MM.1S (cell line): Measurements from ENCODE around the gene ZNHIT2.

Experiments
- DNase-seq: peaks from one replicate; pipeline ENCODE4 v3.0.0-alpha.2; 2015
- H2AFZ ChIP-seq: fragments of 300-600 bp; sonication (generic); 2 replicates; pipeline ENCODE4 v1.6.0; 2016; ENCODE audit warnings: antibody characterized with exemption, low read length
- H3F3A ChIP-seq: fragments of 300-600 bp; sonication (generic); 2 replicates; pipeline ENCODE4 v1.6.1; 2016; ENCODE audit warnings: mild to moderate bottlenecking, antibody characterized with exemption, low read length, moderate library complexity, mixed read lengths; ENCODE audit not compliant: insufficient read depth
- H3K27ac ChIP-seq: fragments of 300-600 bp; sonication (generic); 2 replicates; pipeline ENCODE4 v1.5.1; 2016; ENCODE audit warnings: mild to moderate bottlenecking, low read length
- H3K27me3 ChIP-seq: fragments of 300-600 bp; sonication (generic); replicated peaks from 2 replicates; pipeline ENCODE4 v1.6.0; 2016; ENCODE audit warnings: low read length; ENCODE audit not compliant: insufficient read depth
- H3K36me3 ChIP-seq: fragments of 300-600 bp; sonication (generic); replicated peaks from 2 replicates; pipeline ENCODE4 v1.6.1; 2016; ENCODE audit warnings: mild to moderate bottlenecking, low read length, mixed read lengths; ENCODE audit not compliant: insufficient read depth
- H3K4me1 ChIP-seq: fragments of 300-600 bp; sonication (generic); 2 replicates; pipeline ENCODE4 v1.6.1; 2016; ENCODE audit warnings: low read length, mixed read lengths
- H3K4me2 ChIP-seq: fragments of 300-600 bp; sonication (generic); 2 replicates; pipeline ENCODE4 v1.6.0; 2016; ENCODE audit warnings: low read depth, low read length
- H3K4me3 ChIP-seq: fragments of 300-600 bp; sonication (generic); 2 replicates; pipeline ENCODE4 v1.5.1; 2016; ENCODE audit warnings: low read length, mixed read lengths
- H3K79me2 ChIP-seq: fragments of 300-600 bp; sonication (generic); 2 replicates; pipeline ENCODE4 v1.6.1; 2016; ENCODE audit warnings: mixed run types, low read length, mixed read lengths
- H3K9ac ChIP-seq: fragments of 300-600 bp; sonication (generic); 2 replicates; pipeline ENCODE4 v1.6.1; 2016; ENCODE audit warnings: low read length, mixed read lengths
- H3K9me2 ChIP-seq: fragments of 300-600 bp; sonication (generic); replicated peaks from 2 replicates; pipeline ENCODE4 v1.6.1; 2016; ENCODE audit warnings: mild to moderate bottlenecking, low read length, mixed read lengths; ENCODE audit not compliant: insufficient read depth
- H3K9me3 ChIP-seq: fragments of 300-600 bp; sonication (generic); replicated peaks from 2 replicates; pipeline ENCODE4 v1.6.1; 2016; ENCODE audit warnings: mild to moderate bottlenecking, low read length, mixed read lengths; ENCODE audit not compliant: insufficient read depth
- H4K20me1 ChIP-seq: fragments of 300-600 bp; sonication (generic); 2 replicates; pipeline ENCODE4 v1.6.1; 2016; ENCODE audit warnings: mild to moderate bottlenecking, low read length, moderate library complexity, mixed read lengths; ENCODE audit not compliant: insufficient read depth
- CTCF ChIP-seq: fragments of 300-600 bp; sonication (generic); IDR thresholded peaks from 2 replicates; pipeline ENCODE4 v1.5.1; 2016; ENCODE audit warnings: antibody characterized with exemption, low read length, mixed read lengths
- EZH2 ChIP-seq: fragments of 300-600 bp; sonication (generic); optimal IDR thresholded peaks from 2 replicates; pipeline ENCODE3; 2017; ENCODE audit warnings: low read depth, mild to moderate bottlenecking, antibody characterized with exemption, low read length, mixed read lengths
- EZH2phosphoT487 ChIP-seq: fragments of 300-600 bp; sonication (generic); IDR thresholded peaks from 2 replicates; pipeline ENCODE4 v1.6.1; 2018; ENCODE audit warnings: antibody characterized with exemption, low read length

The ZNHIT2 gene

DNA sequence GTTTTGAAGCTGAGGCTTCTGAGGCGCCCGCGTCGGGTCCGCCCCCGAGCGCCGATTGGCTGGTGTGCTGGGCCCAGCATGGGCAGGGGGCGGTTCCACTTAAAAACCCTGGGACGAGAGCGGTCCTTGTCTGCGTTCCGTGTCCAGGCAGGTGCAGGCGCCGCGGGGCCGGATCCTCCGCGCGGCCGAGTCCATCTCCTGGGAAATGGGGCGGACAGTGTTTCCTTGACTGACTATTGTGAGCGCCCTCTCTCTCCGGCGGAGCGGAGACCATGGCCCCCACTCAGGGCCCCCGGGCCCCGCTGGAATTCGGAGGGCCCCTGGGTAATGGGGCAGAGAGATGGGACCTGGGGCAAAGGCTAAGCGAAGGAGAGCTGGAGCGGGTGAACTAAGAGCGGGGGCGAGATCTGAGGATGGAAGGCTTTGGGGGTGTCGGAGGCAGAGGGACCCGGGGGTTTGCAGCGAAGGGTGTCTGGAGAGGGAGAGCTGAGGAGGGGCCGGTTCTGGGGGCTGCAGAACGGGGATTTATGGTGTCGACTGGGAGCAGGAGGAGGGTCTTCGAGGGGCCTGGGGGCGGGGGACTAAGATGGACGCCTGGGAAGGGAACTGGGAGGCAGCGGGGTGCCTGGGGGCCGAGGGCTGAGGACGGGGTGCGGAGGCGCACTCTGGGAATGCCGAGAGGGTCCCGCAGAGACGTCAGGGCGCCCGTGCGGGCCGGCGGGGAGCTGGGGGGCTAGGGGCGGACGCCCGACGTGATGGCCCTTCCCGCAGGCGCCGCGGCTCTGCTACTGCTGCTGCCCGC lies 5.6 kb downstream of the ZNHIT2 start, which contains the start of gene TM7SF2:
Gene TM7SF2 (plus strand): TSS at position 129 of the 802 bp plus-strand sequence. CDS start 144 bp downstream, at position 273.
- DNase-seq = peak; percentile 98
- peaks cover 18% of the 10 kb centered on the region for H3F3A ChIP-seq
- no peaks in the 10 kb centered on the region for H3K9me3 ChIP-seq
- H4K20me1 ChIP-seq = no peaks in the 10 kb centered on the region
- no peaks in the 10 kb centered on the region for H3K36me3 ChIP-seq
- no peaks in the 10 kb centered on the region for H3K27me3 ChIP-seq
- H3K4me2 ChIP-seq = peak within 1 kb of the TSS; percentile 85
- H3K9me2 ChIP-seq = no peaks in the 10 kb centered on the region
- peak within 1 kb of the TSS; percentile 57 for H3K4me3 ChIP-seq
- peak within 1 kb of the TSS; percentile 27; the same call in 1 of the 2 replicates for H3K27ac ChIP-seq
- H3K79me2 ChIP-seq = peaks cover 21% of the 10 kb centered on the region
- TF ChIP-seq EZH2phosphoT487 (no peak), CTCF (no peak), EZH2 (no peak)
- peak within 1 kb of the TSS; percentile 54 for H2AFZ ChIP-seq
- peaks cover 27% of the 10 kb centered on the region for H3K4me1 ChIP-seq
- H3K9ac ChIP-seq = peak within 1 kb of the TSS; percentile 57; the same call in 1 of the 2 replicates

GRCh38 chr11:65111159-65111743 lies 6.2 kb downstream of the ZNHIT2 start:
- peak overlapping the region; percentile 85 for H3K4me2 ChIP-seq
- no peaks in the 10 kb centered on the region for H3K9me3 ChIP-seq
- H3K4me1 ChIP-seq = peaks cover 23% of the 10 kb centered on the region
- H4K20me1 ChIP-seq = no peaks in the 10 kb centered on the region
- H3K79me2 ChIP-seq = peaks cover 18% of the 10 kb centered on the region
- no peaks in the 10 kb centered on the region for H3K36me3 ChIP-seq
- no peak overlapping the region for H2AFZ ChIP-seq
- H3K9me2 ChIP-seq = no peaks in the 10 kb centered on the region
- no peak overlapping the region for H3K27ac ChIP-seq
- TF ChIP-seq CTCF (no peak), EZH2phosphoT487 (no peak), EZH2 (no peak)
- H3K27me3 ChIP-seq = no peaks in the 10 kb centered on the region
- peak overlapping the region; percentile 3; the same call in 1 of the 2 replicates for H3K4me3 ChIP-seq
- H3K9ac ChIP-seq = no peak overlapping the region
- peaks cover 13% of the 10 kb centered on the region for H3F3A ChIP-seq
- no peak for DNase-seq

DNA sequence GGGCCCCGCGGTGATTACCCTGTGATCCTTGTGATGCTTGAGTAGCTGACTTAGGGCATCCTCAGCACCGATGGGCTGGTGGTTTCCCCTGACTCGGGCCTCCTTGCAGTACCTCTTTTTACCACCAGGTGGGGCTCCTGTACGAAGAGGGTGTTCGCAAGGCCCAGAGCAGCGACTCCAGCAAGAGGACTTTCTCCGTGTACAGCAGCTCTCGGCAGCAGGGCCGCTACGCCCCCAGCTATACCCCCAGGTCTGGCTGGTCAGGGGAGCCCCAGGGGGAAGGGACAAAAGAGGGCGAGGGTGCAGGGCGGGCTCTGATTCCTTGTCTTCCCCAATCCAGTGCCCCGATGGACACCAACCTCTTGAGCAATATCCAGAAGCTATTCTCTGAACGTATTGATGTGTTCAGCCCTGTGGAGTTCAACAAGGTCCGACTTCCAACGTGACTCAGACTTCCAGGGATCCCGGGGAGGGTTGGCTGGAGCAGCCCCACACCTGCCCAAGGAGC lies 7.1 kb downstream of the ZNHIT2 start:
- Histone ChIP-seq H2AFZ (no peak overlapping the region), H3K27me3 (no peaks in the 10 kb centered on the region), H3K9me3 (no peaks in the 10 kb centered on the region), H3K36me3 (no peaks in the 10 kb centered on the region), H3F3A (peaks cover 13% of the 10 kb centered on the region), H3K79me2 (peaks cover 16% of the 10 kb centered on the region), H3K9ac (peak overlapping the region; percentile 15; the same call in 1 of the 2 replicates), H3K4me2 (peak overlapping the region; percentile 54; the same call in 1 of the 2 replicates), H3K4me1 (peaks cover 18% of the 10 kb centered on the region), H3K9me2 (no peaks in the 10 kb centered on the region), H3K27ac (no peak overlapping the region), H4K20me1 (no peaks in the 10 kb centered on the region), H3K4me3 (no peak overlapping the region)
- TF ChIP-seq EZH2 (no peak), EZH2phosphoT487 (no peak), CTCF (peak; percentile 98)
- peak; percentile 89 for DNase-seq
